Adrenal gland (tissue), 12 donors: Measurements from ENCODE around the gene ATXN7. TPM values are rescaled to one million over a fixed set of nuclear protein-coding genes. Genes with fewer than 3 reads are reported as not detected.

Source experiments
- DNase-seq, 7 donors: peaks; one replicate each; pipeline ENCODE4 v3.0.0-alpha.2; 2019 to 2020
- H3K27ac ChIP-seq, 5 donors: fragments of 200-600 bp; sonication (generic) in 4 of 5; 1 replicate in 3 of 5; 2 replicates in 2 of 5; pipeline versions ENCODE4 v1.5.1 to v1.8.0; 2016 to 2020; ENCODE audit warnings: mild to moderate bottlenecking in 1 of 5
- H3K27me3 ChIP-seq: fragments of 200-600 bp; 2 replicates; pipeline ENCODE4 v1.8.0; 2021
- H3K36me3 ChIP-seq, 2 donors: fragments of 200-600 bp; replicated peaks in 1 of 2; 1 replicate in 1 of 2; 2 replicates in 1 of 2; pipeline versions ENCODE4 v1.5.1 to v1.8.0; 2018 to 2022
- H3K4me1 ChIP-seq, 2 donors: fragments of 200-600 bp; replicated peaks in 1 of 2; 1 replicate in 1 of 2; 2 replicates in 1 of 2; pipeline versions ENCODE4 v1.5.1 to v1.8.0; 2018 to 2021
- H3K4me3 ChIP-seq, 4 donors: fragments of 200-600 bp; sonication (generic) in 3 of 4; one replicate each; pipeline ENCODE4 v1.5.1; 2016 to 2018
- H3K9me3 ChIP-seq, 3 donors: fragments of 200-600 bp; sonication (generic) in 1 of 3; replicated peaks in 1 of 3; 1 replicate in 2 of 3; 2 replicates in 1 of 3; pipeline versions ENCODE4 v1.5.1 to v1.8.0; 2016 to 2021
- CTCF ChIP-seq, 6 experiments: fragments of 450-650 bp in 4 of 6; fragments of 200-600 bp in 2 of 6; sonication (generic) in 1 of 6; IDR thresholded peaks; 1 replicate in 5 of 6; 2 replicates in 1 of 6; pipeline versions ENCODE4 v1.5.1 to v1.8.0; 2016 to 2021; ENCODE audit warnings: antibody characterized with exemption in 6 of 6, mild to moderate bottlenecking in 2 of 6, moderate library complexity in 1 of 6
- POLR2A ChIP-seq, 2 donors: fragments of 450-650 bp; IDR thresholded peaks; one replicate each; pipeline ENCODE4 v1.6.1; 2017; ENCODE audit warnings: antibody characterized with exemption in 2 of 2, mild to moderate bottlenecking in 2 of 2, moderate library complexity in 1 of 2
- WGBS, 4 donors: extraction: QIAGEN DNeasy Blood & Tissue Kit in 2 of 4; methylation state at CpG; one replicate each; pipeline versions ENCODE4 v1.1.5 to v1.1.7; 2013 to 2017; 5-methylcytosine and 5-hydroxymethylcytosine counted together
- intact Hi-C, 2 donors: fragments of 100-400 bp; cut with DNase I; formaldehyde crosslinking; loops; one replicate each; pipeline versions ENCODE4 v1.14.1 to v1.15.0; 2022 to 2023
- polyA plus RNA-seq, 3 donors: library from polyadenylated mRNA; stranded (reverse); fragments of 200-250 nt in 2 of 3; fragments of 350-450 nt in 1 of 3; fragmentation: Illumina TruSeq in 1 of 3; extraction: RNeasy Lipid Tissue Mini Kit (QIAGEN cat#74804) in 1 of 3; gene quantifications; one replicate each; pipeline ENCODE4 v1.2.3, GENCODE V29; 2013 to 2014
- total RNA-seq, 9 donors: library from RNA; depleted of rRNA in 4 of 9; stranded (reverse); fragments of >200 nt in 4 of 9; fragments of 120-200 nt in 1 of 9; fragmentation: NEBNext Ultra II Directional in 1 of 9; extraction: Animal tissue kit (Norgen Biotek cat#: 25700) in 1 of 9; gene quantifications; one replicate each; pipeline versions ENCODE4 v1.1.0 to v1.2.4, GENCODE V29; 2013 to 2023
- donor health status: healthy with polysubstance abuse.
- donor health status: Bipolar disorder and iron deficiency.
- donor health status: DM: yes; HTN: yes; CAD: no.
- donor health status: DM: no; HTN: no; CAD: no.
- donor health status: DM: no; HTN: no; CAD: no.
- donor health status: DM: yes; HTN: yes; CAD: no.

The ATXN7 gene
- total and polyA plus RNA-seq, 12 donors = 4.1 to 27.3 (median 18.0) TPM

GRCh38 chr3:64031540-64032508 is 168.2 kb downstream of the ATXN7 start:
- no peak overlapping the region for H3K4me3 ChIP-seq
- no peak for TF ChIP-seq CTCF (IDR thresholded peaks at IDR 0.05)
- TF ChIP-seq POLR2A (IDR thresholded peaks at IDR 0.05) = no peak
- H3K4me1 ChIP-seq = peaks cover 0 to 10% of the 10 kb centered on the region in 2 donors
- no peaks in the 10 kb centered on the region for H3K36me3 ChIP-seq
- 40 to 56% (median 50%) methylated on average over 13 of the region's 13 CpGs for WGBS, 4 donors
- H3K27ac ChIP-seq = peak overlapping the region in 1 of 5 donors; percentile 32
- peak in 1 of 7 donors; percentile 17 for DNase-seq
- intact Hi-C loops = loop anchor here (2.0 to 5.0 kb wide), 3 partner anchors 365 to 453 kb away; no protein-coding TSS in a partner anchor
- H3K9me3 ChIP-seq = no peaks in the 10 kb centered on the region
- peaks cover 4% of the 10 kb centered on the region for H3K27me3 ChIP-seq

DNA sequence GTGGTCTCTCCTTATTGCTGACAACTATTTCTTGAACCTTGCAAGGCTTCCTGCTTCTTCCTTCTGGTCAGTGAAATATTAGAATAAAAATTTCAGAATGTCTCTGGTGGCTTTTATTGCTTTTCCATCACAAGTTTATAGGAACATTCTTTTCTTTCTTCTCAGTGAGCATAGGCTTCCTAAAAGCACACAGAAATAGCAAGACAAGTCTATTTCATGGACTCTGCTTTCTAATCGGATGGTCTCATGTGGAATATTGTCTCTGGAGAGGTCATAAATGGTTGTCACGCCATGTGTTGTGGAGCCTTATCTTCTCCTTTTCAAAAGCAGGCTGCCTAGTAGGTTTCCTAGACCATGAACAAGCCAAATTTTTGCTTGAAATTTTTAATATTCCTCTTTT is 169.4 kb downstream of the ATXN7 start:
- Histone ChIP-seq H3K9me3 (no peaks in the 10 kb centered on the region), H3K4me3 (no peak overlapping the region), H3K36me3 (no peaks in the 10 kb centered on the region), H3K27ac (no peak overlapping the region), H3K4me1 (peaks cover 0 to 10% of the 10 kb centered on the region in 2 donors), H3K27me3 (peaks cover 4% of the 10 kb centered on the region)
- intact Hi-C loops = loop anchor here (2.0 to 5.0 kb wide), 2 partner anchors 364 to 366 kb away; no protein-coding TSS in a partner anchor
- WGBS, 4 donors = 75 to 95% (median 89%) methylated on average over 2 of the region's 2 CpGs
- no peak for TF ChIP-seq CTCF (IDR thresholded peaks at IDR 0.05)
- no peak for TF ChIP-seq POLR2A (IDR thresholded peaks at IDR 0.05)
- no peak for DNase-seq

GRCh38 chr3:64037084-64037483 is 173.4 kb downstream of the ATXN7 start:
- no peaks in the 10 kb centered on the region for H3K4me1 ChIP-seq
- no peak overlapping the region for H3K4me3 ChIP-seq
- 96 to 99% (median 98%) methylated on average over 7 of the region's 7 CpGs for WGBS, 4 donors
- intact Hi-C loops = no loop called here
- TF ChIP-seq CTCF (IDR thresholded peaks at IDR 0.05) (no peak), POLR2A (IDR thresholded peaks at IDR 0.05) (no peak)
- no peak overlapping the region for H3K27ac ChIP-seq
- no peak for DNase-seq
- H3K36me3 ChIP-seq = no peaks in the 10 kb centered on the region
- no peaks in the 10 kb centered on the region for H3K27me3 ChIP-seq
- no peaks in the 10 kb centered on the region for H3K9me3 ChIP-seq

DNA sequence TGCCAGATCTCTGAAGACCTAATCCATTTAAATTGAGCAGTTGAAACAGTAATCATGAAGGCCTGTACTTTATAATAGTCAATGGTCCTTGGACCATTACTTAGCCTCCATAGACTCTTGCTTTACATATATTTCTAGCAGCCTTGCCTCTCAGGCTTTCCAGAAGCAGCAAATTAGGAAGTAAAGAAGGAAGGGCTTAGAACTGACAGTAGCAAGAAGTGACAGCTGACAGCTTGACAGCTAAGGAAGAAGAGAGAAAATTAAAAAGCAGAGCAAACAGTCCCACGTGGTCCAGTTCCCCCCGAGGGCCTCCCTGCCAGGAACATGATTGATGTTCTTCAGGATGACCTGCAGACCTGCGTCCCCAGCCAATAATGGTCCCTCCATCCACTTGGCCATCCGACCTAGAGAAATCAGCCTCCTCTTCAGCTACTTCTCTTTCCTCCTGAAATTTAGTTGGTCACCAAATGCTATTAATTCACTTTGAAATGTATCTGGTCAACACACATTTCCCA is 174.6 kb downstream of the ATXN7 start:
- DNase-seq = no peak
- H3K4me3 ChIP-seq = no peak overlapping the region
- H3K4me1 ChIP-seq = no peaks in the 10 kb centered on the region
- peaks cover 7% of the 10 kb centered on the region for H3K27me3 ChIP-seq
- TF ChIP-seq POLR2A (IDR thresholded peaks at IDR 0.05) = no peak
- no peak for TF ChIP-seq CTCF (IDR thresholded peaks at IDR 0.05)
- intact Hi-C loops = no loop called here
- H3K36me3 ChIP-seq = no peaks in the 10 kb centered on the region
- 49 to 66% (median 64%) methylated on average over 4 of the region's 4 CpGs for WGBS, 4 donors
- H3K27ac ChIP-seq = no peak overlapping the region
- no peaks in the 10 kb centered on the region for H3K9me3 ChIP-seq
